OCI-M1 (cell line): ENCODE measurements around the gene TBC1D30.
"Not testable (repeated sequence)": the region's sequence is repeated elsewhere in the genome, so short reads cannot be mapped to it uniquely, and the experiment has no call there.

ENCODE experiments used
- DNase-seq: peaks from one replicate; lab custom pipeline; 2025; lab: John Stamatoyannopoulos, UW

The TBC1D30 gene

DNA sequence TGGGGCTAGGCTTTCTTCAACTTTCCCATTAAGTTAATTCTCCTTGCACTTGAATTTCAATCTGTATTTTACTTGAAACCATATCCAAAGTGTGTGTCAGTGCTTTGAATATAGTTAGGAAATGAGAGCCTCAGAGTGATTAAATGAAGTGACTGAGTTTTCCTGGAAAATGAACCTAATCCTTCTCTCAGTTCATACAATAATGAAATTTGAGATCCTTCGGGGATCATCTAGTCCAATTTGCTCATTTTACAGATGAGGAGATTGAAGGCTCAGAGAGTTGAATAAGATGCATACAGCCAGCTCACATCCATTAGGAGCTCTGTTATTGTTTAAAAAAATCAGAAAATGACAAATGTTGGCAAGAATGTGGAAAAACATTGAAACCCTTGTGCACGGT lies 18.3 kb upstream of the TBC1D30 start:
- DNase-seq: no peak

DNA sequence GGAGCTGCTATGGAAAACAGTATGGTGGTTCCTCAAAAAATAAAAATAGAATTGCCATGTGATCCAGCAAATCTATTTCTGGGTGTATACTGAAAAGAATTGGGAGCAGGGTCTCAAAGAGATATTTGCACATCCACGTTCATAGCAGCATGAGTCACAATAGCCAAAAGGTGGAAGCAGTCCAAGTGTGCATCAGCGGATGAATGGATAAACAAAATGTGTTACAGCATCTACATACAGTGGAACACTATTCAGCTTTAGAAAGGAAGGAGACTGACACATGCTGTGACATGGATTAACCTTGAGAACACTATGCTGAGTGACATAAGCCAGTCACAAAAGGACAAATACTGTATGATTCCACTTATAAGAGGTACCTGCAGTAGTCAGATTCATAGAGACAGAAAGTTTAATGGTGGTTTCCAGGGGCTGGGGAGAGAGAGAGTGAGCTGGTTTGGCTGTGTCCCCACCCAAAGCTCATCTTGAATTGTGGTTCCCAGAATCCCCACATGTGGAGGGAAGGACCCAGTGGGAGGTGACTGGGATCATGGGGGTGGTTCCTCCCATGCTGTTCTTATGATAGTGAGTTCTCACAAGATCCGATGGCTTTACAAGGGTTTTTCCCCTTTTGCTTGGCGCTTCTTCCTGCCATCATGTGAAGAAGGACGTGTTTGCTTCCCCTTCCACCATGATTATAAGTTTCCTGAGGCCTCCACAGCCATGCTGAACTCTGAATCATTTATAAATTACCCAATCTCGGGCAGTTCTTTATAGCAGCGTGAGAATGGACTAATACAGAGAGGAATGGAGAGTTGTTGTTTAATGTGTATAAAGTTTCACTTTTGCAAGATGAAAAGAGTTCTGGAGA lies 17.6 kb upstream of the TBC1D30 start:
- no peak for DNase-seq

DNA sequence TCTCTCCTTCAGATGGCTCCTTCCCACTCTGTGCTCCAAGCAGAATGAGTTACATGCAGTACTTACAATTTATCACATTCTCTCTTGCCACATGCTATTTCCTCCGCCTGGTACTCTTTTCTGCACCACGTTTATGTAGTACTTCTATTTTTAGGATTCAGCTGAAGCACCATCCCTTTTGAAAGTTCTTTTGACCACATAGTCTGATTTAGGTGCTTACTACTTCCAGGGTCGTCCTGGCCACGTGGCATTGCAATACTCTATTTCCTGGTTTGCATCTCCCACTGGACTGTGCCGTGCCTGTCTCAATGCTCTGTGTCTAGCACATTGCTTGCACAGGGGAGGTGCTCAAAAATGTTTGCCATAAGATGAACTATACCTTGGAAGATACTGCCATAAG lies 16.3 kb upstream of the TBC1D30 start:
- no peak for DNase-seq

DNA sequence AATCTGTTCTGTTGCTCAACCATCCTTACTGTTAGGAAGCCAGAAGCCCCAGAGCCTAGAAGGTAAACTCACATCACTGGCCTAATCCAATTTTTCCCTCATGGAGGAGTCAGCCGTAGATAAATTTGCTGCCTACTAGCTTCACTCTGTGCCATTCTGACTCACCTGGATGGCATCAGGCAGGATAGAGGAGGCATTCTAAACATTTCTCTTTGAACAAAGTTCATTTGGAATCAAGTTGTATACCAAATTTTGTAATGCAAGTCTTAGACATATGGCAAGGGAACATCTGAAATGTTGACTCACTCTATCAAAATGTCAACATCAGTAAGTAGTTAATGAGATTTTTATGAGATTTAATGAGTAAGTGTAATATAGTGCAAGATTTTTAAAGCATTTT lies 13.6 kb upstream of the TBC1D30 start:
- no peak for DNase-seq

DNA sequence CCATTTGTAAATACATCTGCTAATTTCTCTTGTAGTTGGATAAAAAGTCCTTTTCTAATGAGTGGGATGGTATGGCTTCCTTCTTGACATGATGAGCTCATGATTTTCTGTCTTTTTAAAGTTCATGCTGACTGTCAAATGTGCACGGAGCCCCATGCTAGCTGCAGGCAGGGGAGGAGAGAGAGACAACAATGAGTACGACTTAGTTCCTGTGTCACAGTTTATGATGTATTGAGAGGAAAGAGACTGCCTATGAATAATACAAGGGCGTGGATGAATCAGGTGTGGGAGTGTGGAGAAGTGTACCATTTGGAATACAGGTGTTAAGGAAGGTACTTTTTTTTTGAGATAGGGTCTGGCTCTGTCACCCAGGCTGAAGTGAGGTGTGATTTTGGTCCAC lies 10.7 kb upstream of the TBC1D30 start:
- DNase-seq: no peak

DNA sequence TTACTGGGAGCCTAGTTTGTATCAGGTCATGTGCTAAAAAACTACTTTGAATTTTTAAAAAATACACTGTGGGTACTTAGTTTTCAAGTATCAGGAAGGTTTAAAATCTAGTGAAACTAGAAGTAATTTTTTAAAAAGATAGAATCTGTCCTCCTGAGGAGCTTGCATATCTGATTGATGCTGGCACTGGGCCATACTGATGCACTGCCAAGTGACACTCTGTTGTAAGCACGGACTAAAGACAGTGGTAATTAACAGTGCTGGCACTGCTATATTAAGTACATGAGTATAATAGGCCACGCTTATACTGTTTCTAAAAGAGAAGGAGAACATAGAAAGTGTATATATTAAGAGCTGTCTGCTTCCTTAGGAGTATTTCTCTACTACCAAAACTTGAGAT lies 10.0 kb upstream of the TBC1D30 start:
- DNase-seq: no peak

DNA sequence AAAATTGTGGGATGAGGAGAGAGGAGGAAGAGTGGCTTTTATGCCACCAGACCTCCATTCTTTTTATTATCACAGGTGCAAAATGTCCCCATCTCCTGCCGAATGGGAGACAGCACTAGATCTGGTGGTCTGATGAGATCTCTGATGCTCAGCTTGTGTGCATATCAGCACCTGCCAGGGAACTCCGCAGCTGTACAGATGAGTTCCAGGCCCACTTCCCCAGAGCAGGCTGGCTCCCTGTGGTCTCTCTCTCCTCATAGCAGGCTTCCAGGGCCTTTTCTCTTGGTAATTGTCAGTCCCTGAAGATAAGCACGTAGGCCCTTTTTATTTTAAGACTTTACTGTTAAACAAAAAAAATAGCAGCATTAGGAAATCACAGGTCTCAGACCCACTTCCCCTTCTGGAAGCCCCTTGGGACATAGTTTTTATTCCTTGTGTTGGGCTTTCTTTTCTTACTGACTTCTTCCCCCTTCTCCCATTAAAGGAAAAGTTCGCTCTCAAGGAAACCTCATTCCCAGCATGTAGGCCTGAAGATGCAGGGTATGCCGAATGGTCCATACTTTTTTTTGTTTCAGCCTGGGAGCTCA lies 4.5 kb upstream of the TBC1D30 start:
- DNase-seq: no peak

DNA sequence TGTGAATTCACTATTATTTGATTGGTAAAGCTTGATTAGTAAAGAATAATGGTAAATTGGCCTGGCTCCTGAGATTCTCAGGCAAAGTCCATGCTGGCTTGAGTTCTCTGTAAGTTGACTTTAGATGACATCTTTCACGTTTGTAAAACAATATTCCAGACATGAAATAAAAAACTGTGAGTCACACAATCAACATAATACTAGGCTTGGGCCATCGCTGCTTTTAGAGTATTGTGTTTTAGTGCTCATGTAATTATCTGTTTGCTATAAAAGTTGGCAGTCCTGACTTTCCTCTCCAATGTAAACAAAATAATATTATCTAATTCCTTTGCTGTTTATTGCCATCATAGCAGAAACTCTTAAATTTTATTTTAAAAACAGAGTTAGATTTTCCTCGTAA lies 3.9 kb upstream of the TBC1D30 start:
- DNase-seq: no peak

DNA sequence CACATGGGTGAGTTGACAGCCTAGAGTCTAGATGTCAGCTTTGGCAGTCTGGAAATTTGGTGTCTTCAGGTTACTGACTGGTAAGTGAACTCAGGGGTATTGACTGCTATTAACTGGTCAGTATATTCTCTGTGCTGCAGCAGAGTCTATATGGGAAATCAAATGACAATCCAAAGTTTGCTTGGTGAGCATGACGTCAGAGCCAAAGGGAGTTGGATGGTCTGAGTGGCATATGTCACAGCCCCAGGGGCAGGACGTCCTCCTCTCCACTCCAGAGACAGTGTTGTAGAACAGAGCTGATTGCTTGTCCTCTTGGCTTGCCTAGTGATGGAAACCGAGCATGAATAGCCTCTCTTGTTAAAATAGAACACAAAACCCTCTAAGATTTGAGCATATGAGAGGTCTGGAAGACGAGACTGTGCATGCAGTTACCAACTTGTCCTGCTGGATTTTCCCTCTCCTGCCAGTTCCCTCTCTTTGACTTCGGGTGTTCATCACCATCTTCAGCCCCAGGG lies 3.3 kb upstream of the TBC1D30 start:
- DNase-seq: no peak

DNA sequence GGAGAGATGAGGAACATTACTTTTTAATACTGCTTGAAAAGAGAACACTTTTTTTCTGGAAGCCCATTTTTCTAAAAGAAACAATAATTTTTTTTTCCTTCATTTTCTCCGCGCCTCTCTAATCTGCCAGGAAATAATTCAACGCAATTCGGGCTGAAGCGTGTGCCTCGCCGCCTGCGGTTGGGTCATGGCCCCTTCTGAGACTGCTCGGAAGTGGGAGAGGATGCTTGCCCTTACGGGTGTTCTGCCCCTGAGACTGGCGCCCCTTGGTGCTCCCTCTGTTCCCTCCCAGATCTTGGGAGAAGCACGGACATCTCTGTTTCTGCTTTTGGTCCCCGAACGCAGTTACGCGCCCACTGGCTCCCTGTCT lies 332 bp upstream of the TBC1D30 start:
- DNase-seq: no peak

DNA sequence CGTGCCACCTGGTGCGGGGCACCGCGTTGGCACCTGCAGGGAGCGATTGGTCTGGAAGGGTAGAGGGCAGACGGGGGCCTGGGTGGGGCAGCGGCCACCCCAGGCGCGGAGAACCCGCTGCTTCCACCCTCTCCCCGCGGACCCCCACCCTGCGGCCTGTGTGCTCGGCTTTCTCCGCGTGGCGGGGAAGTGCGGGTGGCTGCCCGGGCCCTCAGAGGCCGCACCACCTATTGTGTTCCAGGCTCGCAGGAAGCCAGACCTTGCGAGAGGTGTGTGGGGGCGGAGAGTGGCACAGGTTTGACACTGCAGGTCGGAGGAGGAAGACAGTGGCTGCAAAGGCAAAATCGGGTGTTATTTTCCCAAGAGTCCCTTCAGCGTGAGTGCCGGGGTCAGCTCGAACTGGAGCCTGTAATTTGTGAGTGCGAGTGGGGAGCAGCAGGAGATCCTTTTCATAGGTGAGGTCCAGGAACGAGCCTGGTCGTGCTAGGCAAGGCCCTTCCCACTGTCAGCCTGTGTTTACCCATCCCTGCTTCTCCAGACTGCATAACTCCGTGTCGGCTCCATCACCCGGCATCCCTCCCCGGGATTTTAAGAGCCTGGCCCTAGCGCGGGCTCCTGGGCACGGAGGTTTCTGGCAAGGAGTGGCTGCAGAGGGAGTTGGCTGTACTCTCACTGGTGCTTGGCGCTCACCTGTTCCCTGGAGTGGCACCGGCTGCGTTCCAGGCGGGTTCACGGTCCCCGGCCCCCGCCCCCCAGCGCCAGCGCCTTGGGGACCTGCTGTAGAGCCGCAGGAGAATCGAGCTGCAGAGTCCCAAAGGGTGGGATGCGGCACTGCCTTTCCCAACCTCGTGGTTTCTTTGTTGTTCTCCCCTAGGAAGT lies 935 bp downstream of the TBC1D30 start:
- no peak for DNase-seq

DNA sequence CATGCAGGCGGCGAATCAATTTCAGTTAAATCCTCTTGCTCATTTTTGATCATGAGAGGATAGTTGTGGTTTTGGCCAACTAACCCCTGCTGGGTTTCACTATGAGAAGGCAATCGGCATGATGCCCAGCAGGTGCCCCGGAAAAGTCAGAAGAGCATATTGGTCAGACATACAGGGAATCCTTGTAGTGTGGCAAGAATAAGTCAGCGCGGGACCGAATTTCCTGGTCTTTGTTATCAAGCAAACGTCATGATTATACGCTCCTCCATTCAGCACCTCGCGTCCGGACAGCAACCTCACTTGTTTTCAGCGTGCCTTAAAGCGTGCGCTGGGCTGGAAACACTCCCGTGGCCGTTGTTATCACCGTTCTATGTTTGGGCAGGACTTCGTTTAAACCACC lies 1.8 kb downstream of the TBC1D30 start:
- peak; percentile 15 for DNase-seq

DNA sequence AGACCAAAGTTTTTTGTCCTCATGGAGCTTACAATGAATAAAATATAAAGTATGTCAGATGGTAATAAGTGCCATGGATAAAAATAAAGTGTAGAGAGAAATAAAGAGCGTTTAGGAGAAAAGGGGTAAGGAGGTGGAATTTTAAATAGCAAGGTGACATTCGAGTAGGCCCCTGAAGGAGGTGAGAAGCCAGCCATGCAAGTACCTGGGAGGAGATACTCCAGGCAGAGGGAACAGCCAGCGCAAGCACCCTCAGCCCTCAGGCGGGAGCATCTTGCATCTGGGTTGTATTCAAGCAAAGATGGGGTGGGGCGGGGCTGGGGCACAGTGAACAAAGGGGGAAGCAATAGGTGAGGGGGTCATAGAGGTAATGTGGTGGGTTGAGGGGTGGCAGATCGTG lies 4.3 kb downstream of the TBC1D30 start:
- no peak for DNase-seq

DNA sequence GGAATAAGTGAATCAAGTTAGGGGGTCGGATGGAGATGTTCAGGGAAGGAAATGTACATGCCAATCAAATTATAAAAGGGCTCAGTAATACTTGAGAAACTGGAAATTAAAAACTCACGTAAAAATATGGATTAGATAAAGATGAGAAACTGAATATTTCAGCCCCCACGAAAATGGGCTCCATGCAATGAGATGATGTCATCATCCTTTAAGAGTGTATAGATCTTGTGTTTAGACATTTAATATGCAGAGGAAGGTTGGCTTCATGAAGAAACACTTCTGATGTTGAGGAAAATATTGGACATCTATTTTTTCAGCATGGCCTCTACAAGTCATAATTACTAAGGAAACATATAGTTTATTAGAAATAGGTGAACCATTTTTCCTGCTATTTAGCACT lies 9.5 kb downstream of the TBC1D30 start:
- no peak for DNase-seq

DNA sequence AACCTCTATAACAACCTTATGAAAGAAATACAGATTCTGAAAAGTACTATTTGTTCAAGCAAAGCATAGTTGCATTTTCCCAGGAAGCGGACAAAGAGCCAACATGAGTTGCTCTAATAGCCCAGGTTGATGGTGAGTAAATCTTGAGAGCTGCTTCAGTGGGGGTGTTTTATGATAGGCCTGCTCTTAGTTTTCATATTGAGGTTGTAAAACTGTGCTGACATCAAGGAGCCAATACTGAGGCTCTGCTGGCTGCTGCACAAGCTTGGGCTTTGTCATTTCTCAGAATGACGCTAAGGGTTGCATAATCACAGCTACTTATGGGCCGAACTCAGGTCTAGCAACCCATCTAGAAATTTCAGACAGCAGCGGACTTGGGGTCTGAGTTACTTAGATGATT lies 11.5 kb downstream of the TBC1D30 start:
- DNase-seq: no peak

DNA sequence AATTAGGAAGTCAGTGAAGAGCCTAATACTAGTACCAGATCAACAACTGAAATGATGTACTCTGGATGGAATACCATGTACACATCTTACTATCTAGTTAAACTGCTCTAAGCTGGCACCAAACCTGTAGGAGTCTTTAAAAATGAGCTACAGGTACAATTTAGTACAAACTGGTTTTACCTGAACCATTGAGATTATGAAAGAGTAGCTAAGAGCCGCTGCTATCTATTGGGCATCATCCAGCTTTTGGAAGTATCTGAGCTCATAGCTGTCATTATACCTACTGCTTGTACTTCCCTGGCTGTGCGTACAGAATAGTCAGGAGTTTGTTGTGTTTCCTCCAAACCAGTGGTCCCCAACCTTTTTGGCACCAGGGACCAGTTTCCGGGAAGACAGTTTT lies 12.4 kb downstream of the TBC1D30 start:
- DNase-seq: no peak

DNA sequence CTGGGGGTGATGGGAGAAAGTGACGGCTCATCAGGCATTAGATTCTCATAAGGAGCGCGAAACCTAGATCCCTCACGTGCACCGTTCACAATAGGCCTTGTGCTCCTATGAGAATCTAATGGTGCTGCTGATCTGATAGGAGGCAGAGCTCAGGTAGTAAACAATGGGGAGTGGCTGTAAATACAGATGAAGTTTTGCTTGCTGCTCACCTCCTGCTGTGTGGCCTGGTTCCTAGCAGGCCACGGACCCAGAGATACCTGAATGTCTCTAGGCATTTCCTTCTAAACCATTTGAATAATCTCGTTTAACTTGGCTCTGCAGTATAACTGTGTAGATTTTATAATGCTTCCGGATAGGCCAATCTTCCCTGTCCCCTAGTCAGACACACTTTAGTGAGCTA lies 13.0 kb downstream of the TBC1D30 start:
- no peak for DNase-seq

DNA sequence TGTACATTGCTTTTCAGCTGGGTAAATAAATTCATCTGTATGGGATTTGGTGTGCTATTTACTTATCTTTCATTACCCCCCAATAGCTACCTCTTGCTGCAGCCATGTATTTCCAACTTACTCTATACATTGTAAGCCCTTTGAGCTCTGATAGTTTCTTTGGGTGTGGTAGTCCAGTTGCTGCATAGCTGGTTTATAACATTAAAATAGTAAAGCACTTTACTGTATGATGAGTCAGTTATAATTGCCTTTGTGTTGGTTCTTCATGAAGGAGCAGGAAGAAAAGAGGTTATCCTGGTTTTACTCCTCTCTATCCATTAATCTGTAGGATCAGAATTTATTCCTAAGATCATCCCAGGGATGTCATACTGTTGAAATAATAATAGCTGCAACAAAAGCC lies 15.7 kb downstream of the TBC1D30 start:
- no peak for DNase-seq

DNA sequence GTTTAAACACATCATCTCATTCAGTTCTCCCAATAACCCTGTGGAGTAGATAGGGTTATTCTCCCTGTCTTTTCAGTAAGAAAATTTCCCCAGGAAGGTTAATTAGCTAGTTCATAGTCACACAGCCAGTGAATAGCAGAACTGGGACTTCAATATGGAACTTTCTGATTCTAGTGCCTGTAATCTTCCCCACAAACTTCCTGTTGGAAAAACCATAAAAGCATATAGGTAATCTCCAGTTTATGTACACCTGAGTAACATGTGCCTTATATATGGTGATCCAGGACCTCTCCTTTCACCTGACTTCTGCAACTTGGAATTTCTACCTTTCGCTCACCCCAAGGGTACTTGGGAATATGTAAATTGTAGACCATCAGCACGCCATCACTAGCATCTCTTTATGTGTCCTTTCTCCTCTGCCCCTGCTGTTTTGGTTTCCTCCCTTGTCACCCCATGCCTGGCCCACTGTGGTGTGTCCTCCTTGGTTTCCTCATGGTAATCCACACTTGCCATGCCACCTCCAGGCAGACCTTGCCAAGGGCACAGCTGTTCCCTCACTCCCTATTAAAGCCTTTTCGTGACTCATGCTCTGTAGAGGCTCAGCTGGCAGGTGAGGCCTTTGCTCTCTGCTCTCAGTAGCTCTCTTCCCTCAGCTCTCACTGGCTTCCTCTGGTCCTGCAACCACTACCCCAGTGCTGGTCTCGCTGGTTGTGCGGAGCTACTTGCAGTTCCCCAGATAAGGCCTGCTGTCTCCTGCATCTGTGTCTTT lies 16.7 kb downstream of the TBC1D30 start:
- DNase-seq: no peak

DNA sequence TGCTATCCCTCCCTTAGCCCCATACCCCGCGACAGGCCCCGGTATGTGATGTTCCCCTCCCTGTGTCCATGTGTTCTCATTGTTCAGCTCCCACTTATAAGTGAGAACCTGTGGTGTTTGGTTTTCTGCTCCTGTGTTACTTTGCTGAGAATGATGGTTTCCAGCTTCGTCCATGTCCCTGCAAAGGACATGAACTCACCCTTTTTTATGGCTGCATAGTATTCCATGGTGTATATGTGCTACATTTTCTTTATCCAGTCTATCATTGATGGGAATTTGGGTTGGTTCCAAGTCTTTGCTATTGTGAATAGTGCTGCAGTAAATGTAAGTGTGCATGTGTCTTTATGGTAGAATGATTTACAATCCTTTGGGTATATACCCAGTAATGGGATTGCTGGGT lies 24.0 kb downstream of the TBC1D30 start:
- not testable (repeated sequence) for DNase-seq

DNA sequence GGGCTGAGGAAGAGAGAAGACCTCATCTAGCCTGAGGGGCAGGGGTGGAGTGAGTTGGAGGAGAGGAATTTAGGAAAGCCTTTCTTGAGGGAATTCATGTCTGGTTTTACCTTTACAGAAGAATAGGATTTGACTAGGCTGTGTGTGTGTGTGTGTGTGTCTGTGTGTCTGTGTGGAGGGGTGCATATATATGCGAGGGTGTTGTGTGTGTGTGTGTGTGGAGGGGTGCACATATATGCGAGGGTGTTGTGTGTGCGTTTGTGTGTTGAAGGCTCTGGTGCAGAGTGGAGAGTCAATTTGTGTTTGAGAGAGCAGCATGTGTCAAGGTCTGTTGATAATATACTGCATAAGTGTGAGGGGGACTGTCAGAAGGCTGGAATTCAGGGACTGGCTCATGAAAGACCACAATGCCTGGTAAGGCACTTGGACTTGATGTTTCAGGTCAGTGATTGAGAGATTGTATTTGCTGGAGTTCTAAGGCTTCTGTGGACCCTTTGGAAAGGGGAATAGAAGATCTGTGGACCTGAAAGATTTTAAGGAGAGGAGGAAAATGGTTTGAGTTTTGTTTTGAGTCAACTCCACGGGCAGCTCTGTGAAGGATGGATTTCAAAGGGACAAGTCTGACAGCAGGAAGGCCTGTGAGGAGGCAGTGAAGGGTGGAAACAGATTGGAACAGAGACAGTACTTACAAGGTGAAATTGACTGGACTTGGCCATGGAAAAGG lies 34.6 kb downstream of the TBC1D30 start:
- no peak for DNase-seq
